Calu3 (cell line): ENCODE measurements around the gene NUP54. TPM values are rescaled to one million over a fixed set of nuclear protein-coding genes. Genes with fewer than 3 reads are reported as not detected.

ENCODE experiments used
- BruUV-seq: library from RNA; stranded (reverse); fragments of 400-500 nt; replicated peaks from 2 replicates; lab custom pipeline; 2021; lab: Mats Ljungman, UMichigan
- CTCF ChIA-PET: fragments of 300-600 bp; sonication (Branson Sonifier 250); formaldehyde crosslinking; loops from one replicate; lab custom pipeline; 2022; ENCODE audit warnings: antibody characterized with exemption; lab: Charles Lee
- DNase-seq: peaks from one replicate; pipeline ENCODE4 v3.0.0; 2022
- H3K27ac Mint-ChIP-seq: one replicate; pipeline ENCODE4 v1.8.0; 2022; ENCODE audit warnings: mixed read lengths; ENCODE audit not compliant: unreplicated experiment
- H3K27me3 Mint-ChIP-seq: one replicate; pipeline ENCODE4 v1.8.0; 2022; ENCODE audit warnings: mixed read lengths; ENCODE audit not compliant: unreplicated experiment
- H3K36me3 Mint-ChIP-seq: one replicate; pipeline ENCODE4 v1.8.0; 2022; ENCODE audit warnings: mild to moderate bottlenecking, moderate library complexity, mixed read lengths; ENCODE audit not compliant: insufficient read depth, unreplicated experiment
- H3K4me1 Mint-ChIP-seq: one replicate; pipeline ENCODE4 v1.8.0; 2022; ENCODE audit warnings: mild to moderate bottlenecking, low read depth, mixed read lengths; ENCODE audit not compliant: unreplicated experiment
- H3K4me3 Mint-ChIP-seq: one replicate; pipeline ENCODE4 v1.8.0; 2022; ENCODE audit warnings: mild to moderate bottlenecking, low read depth, moderate library complexity, mixed read lengths; ENCODE audit not compliant: unreplicated experiment
- H3K9me3 Mint-ChIP-seq: one replicate; pipeline ENCODE4 v1.8.0; 2022; ENCODE audit warnings: low read depth, mixed read lengths; ENCODE audit not compliant: unreplicated experiment
- CTCF ChIP-seq: fragments of 200-600 bp; IDR thresholded peaks from one replicate; pipeline ENCODE4 v1.8.0; 2022; ENCODE audit warnings: antibody characterized with exemption; ENCODE audit not compliant: unreplicated experiment
- intact Hi-C: fragments of 100-400 bp; cut with micrococcal nuclease; formaldehyde crosslinking; loops from one replicate; pipeline ENCODE4 v1.10.0; 2022; ENCODE audit not compliant: unreplicated experiment
- total RNA-seq: library from RNA; stranded (reverse); gene quantifications from 2 replicates; pipeline ENCODE4 v1.2.3, GENCODE V29; 2022

Gene NUP54
- total RNA-seq, 1 experiment from 2014 or later, result 33.9 TPM

GRCh38 chr4:76153356-76153755 lies 5.2 kb upstream of the NUP54 start:
- Mint-ChIP-seq H3K36me3 (peaks cover 15% of the 10 kb centered on the region), H3K27ac (no peak overlapping the region), H3K9me3 (peaks cover 3% of the 10 kb centered on the region), H3K27me3 (no peaks in the 10 kb centered on the region), H3K4me3 (no peak overlapping the region), H3K4me1 (peaks cover 12% of the 10 kb centered on the region)
- TF ChIP-seq CTCF, result no peak
- BruUV-seq, result no TSS peak
- intact Hi-C loops, result no loop called here
- CTCF ChIA-PET, result no interaction called here
- DNase-seq, result no peak

- no TSS peak for BruUV-seq
- Mint-ChIP-seq H3K4me1 (peaks cover 12% of the 10 kb centered on the region), H3K4me3 (peak overlapping the region; percentile 100), H3K9me3 (no peaks in the 10 kb centered on the region), H3K27me3 (no peaks in the 10 kb centered on the region), H3K27ac (peak overlapping the region; percentile 97), H3K36me3 (peaks cover 24% of the 10 kb centered on the region)
- CTCF ChIA-PET, result no interaction called here
- no peak for TF ChIP-seq CTCF
- intact Hi-C loops, result no loop called here
- DNase-seq, result peak; percentile 61
Measured at GRCh38 chr4:76147454-76148141, 599 bp downstream of the NUP54 start.

GRCh38 chr4:76144546-76144945 lies 3.7 kb downstream of the NUP54 start:
- Mint-ChIP-seq H3K27me3 (no peaks in the 10 kb centered on the region), H3K4me3 (no peak overlapping the region), H3K4me1 (peaks cover 10% of the 10 kb centered on the region), H3K9me3 (no peaks in the 10 kb centered on the region), H3K36me3 (peaks cover 45% of the 10 kb centered on the region), H3K27ac (no peak overlapping the region)
- no TSS peak for BruUV-seq
- TF ChIP-seq CTCF, result no peak
- CTCF ChIA-PET, result no interaction called here
- intact Hi-C loops, result no loop called here
- no peak for DNase-seq

GRCh38 chr4:76141241-76141640 lies 7.0 kb downstream of the NUP54 start:
- Mint-ChIP-seq H3K9me3 (no peaks in the 10 kb centered on the region), H3K27me3 (no peaks in the 10 kb centered on the region), H3K4me1 (no peaks in the 10 kb centered on the region), H3K4me3 (no peak overlapping the region), H3K27ac (no peak overlapping the region), H3K36me3 (peaks cover 31% of the 10 kb centered on the region)
- intact Hi-C loops, result no loop called here
- no peak for TF ChIP-seq CTCF
- CTCF ChIA-PET, result no interaction called here
- no TSS peak for BruUV-seq
- no peak for DNase-seq
